Measurements from ENCODE around the gene BANF2. TPM values are rescaled to one million over a fixed set of nuclear protein-coding genes. Genes with fewer than 3 reads are reported as not detected.
A peak's percentile ranks its signal among the peaks of the same experiment; 100 is the strongest.

Gene BANF2
- total and polyA plus RNA-seq, 4 donors = not detected

DNA sequence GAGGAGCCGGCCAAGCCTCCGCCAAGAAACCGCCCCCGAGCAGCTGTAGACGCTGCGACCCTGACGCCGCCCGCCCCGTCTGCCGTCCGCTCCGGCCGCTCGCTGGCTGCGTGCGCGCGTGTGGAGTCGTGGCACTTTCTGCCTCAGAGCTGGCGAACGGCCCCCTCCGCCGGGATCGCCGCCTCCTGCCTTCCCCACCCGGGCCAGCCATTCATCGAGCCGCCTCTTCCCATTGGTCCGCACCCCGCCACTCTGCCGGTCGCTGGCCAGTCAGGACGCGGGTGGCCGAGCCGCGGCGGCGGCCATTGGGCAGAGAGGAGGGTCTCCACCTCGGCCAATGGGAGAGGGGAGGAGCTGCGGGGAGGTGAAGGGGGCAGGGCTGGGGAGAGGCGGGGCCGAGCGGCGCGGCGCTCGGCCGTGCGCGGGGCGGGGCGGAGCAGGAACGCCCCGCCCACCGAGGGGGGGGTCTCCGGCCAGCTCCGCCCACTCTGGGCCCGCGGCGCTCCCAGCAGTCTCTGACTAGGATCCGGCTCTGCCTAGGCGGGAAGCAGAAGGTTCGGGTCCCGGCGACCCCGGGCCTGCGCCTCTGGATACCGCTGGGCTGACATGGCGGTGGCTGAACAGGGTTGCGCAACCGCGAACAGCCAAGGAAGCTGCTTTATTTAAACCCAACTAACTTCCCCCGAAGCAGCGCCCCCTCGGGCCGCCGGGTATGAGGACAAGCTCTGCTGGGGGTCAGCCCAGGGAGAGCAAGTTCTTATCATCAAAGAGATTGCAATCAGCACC lies 17.5 kb upstream of the BANF2 start, which contains the start of gene RRBP1:
RRBP1 (minus strand) TSS at position 140 of the 786 bp plus-strand sequence. CDS start 21,735 bp downstream, outside the sequence.
- DNase-seq (ENCODE audit: low spot score) = peak; percentile 95
- H3K36me3 ChIP-seq (ENCODE audit: control insufficient read depth in 4 of 4, insufficient read depth in 3 of 4, low read depth in 1 of 4, low read length in 3 of 4) = peaks cover 0 to 12% (median 9%) of the 10 kb centered on the region in 4 donors
- WGBS = under 1% methylated on average over 79 of the region's 79 CpGs
- peak within 1 kb of the TSS; percentile 88 to 92 for H3K27ac ChIP-seq (ENCODE audit: low read depth in 1 of 2, low read length in 2 of 2)
- peak within 1 kb of the TSS; percentile 72 to 91 for H3K9ac ChIP-seq (ENCODE audit: low read depth in 1 of 2, low read length in 2 of 2)
- H3K27me3 ChIP-seq (ENCODE audit: control insufficient read depth in 4 of 4, insufficient read depth in 4 of 4, low read length in 3 of 4) = no peaks in the 10 kb centered on the region
- peak within 1 kb of the TSS; percentile 81 to 87 (median 86) for H3K4me3 ChIP-seq (ENCODE audit: low read depth in 1 of 3, low read length in 3 of 3)
- H3K4me1 ChIP-seq (ENCODE audit: control insufficient read depth in 4 of 4, insufficient read depth in 4 of 4, low read length in 3 of 4) = peaks cover 8 to 52% (median 45%) of the 10 kb centered on the region in 4 donors
- TF ChIP-seq YY1 (IDR thresholded peaks at IDR 0.05) (peak; percentile 90), FOXA1 (IDR thresholded peaks at IDR 0.05) (no peak), GABPA (IDR thresholded peaks at IDR 0.05 in 1 of 2, conservative IDR thresholded peaks at IDR 0.05 in 1 of 2) (no peak), EGR1 (IDR thresholded peaks at IDR 0.05; ENCODE audit: low read depth in 2 of 2) (no peak), SP1 (IDR thresholded peaks at IDR 0.05) (peak; percentile 95), RXRA (IDR thresholded peaks at IDR 0.05) (peak in 1 of 2 donors; percentile 36), TAF1 (conservative IDR thresholded peaks at IDR 0.05) (peak; percentile 31), NR2F2 (IDR thresholded peaks at IDR 0.05) (peak; percentile 61), RAD21 (IDR thresholded peaks at IDR 0.05) (peak in 1 of 2 donors; percentile 65), JUND (IDR thresholded peaks at IDR 0.05) (no peak)
- TF ChIP-seq, protein P1, sequence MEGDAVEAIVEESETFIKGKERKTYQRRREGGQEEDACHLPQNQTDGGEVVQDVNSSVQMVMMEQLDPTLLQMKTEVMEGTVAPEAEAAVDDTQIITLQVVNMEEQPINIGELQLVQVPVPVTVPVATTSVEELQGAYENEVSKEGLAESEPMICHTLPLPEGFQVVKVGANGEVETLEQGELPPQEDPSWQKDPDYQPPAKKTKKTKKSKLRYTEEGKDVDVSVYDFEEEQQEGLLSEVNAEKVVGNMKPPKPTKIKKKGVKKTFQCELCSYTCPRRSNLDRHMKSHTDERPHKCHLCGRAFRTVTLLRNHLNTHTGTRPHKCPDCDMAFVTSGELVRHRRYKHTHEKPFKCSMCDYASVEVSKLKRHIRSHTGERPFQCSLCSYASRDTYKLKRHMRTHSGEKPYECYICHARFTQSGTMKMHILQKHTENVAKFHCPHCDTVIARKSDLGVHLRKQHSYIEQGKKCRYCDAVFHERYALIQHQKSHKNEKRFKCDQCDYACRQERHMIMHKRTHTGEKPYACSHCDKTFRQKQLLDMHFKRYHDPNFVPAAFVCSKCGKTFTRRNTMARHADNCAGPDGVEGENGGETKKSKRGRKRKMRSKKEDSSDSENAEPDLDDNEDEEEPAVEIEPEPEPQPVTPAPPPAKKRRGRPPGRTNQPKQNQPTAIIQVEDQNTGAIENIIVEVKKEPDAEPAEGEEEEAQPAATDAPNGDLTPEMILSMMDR (IDR thresholded peaks at IDR 0.05; ENCODE audit: low read depth, low read length, missing input control) = peak; percentile 56
- TF ChIP-seq, protein P2, sequence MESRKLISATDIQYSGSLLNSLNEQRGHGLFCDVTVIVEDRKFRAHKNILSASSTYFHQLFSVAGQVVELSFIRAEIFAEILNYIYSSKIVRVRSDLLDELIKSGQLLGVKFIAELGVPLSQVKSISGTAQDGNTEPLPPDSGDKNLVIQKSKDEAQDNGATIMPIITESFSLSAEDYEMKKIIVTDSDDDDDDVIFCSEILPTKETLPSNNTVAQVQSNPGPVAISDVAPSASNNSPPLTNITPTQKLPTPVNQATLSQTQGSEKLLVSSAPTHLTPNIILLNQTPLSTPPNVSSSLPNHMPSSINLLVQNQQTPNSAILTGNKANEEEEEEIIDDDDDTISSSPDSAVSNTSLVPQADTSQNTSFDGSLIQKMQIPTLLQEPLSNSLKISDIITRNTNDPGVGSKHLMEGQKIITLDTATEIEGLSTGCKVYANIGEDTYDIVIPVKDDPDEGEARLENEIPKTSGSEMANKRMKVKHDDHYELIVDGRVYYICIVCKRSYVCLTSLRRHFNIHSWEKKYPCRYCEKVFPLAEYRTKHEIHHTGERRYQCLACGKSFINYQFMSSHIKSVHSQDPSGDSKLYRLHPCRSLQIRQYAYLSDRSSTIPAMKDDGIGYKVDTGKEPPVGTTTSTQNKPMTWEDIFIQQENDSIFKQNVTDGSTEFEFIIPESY (IDR thresholded peaks at IDR 0.05) = no peak
- TF ChIP-seq, protein P3, sequence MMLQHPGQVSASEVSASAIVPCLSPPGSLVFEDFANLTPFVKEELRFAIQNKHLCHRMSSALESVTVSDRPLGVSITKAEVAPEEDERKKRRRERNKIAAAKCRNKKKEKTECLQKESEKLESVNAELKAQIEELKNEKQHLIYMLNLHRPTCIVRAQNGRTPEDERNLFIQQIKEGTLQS (IDR thresholded peaks at IDR 0.05) = no peak
- TF ChIP-seq, protein P4, sequence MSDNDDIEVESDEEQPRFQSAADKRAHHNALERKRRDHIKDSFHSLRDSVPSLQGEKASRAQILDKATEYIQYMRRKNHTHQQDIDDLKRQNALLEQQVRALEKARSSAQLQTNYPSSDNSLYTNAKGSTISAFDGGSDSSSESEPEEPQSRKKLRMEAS (IDR thresholded peaks at IDR 0.05) = no peak
- TF ChIP-seq, protein P5, sequence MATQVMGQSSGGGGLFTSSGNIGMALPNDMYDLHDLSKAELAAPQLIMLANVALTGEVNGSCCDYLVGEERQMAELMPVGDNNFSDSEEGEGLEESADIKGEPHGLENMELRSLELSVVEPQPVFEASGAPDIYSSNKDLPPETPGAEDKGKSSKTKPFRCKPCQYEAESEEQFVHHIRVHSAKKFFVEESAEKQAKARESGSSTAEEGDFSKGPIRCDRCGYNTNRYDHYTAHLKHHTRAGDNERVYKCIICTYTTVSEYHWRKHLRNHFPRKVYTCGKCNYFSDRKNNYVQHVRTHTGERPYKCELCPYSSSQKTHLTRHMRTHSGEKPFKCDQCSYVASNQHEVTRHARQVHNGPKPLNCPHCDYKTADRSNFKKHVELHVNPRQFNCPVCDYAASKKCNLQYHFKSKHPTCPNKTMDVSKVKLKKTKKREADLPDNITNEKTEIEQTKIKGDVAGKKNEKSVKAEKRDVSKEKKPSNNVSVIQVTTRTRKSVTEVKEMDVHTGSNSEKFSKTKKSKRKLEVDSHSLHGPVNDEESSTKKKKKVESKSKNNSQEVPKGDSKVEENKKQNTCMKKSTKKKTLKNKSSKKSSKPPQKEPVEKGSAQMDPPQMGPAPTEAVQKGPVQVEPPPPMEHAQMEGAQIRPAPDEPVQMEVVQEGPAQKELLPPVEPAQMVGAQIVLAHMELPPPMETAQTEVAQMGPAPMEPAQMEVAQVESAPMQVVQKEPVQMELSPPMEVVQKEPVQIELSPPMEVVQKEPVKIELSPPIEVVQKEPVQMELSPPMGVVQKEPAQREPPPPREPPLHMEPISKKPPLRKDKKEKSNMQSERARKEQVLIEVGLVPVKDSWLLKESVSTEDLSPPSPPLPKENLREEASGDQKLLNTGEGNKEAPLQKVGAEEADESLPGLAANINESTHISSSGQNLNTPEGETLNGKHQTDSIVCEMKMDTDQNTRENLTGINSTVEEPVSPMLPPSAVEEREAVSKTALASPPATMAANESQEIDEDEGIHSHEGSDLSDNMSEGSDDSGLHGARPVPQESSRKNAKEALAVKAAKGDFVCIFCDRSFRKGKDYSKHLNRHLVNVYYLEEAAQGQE (IDR thresholded peaks at IDR 0.05) = no peak
- no peaks in the 10 kb centered on the region for H3K9me3 ChIP-seq (ENCODE audit: control insufficient read depth in 4 of 4, low read length in 3 of 4)

Measured in liver (tissue), 9 donors.